ENCODE measurements around the gene CRAT. TPM values are rescaled to one million over a fixed set of nuclear protein-coding genes. Genes with fewer than 3 reads are reported as not detected.

Gene CRAT
- total RNA-seq, 1 donor from 2014 or later: 13.7 TPM

DNA sequence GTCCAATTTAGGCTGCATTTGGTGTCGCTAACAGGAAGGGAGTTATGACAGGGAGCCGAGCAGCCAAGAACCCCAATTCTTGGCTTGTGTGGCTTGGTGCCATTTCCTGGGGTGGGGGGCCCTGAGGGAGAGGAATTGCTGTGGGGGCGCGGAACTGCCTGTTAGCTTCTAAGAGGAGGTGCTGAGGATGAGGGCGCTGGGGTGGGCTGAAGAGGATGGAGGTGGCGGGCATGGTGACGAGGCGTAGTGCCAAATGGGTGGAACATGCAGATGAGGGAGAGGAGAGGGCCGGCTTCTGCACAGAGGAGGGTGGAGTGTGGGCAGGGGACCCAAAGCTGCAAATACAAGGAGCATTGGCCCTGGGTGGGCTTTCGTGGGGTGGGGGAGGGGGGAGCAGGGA lies 39.5 kb upstream of the CRAT start:
- Histone ChIP-seq H3K27me3 (ENCODE audit: control insufficient read depth, insufficient read depth, low read length) (no peaks in the 10 kb centered on the region), H3K36me3 (ENCODE audit: control insufficient read depth, insufficient read depth, low read length) (peaks cover 12% of the 10 kb centered on the region), H3K4me3 (ENCODE audit: low read depth, low read length) (no peak overlapping the region)
- FAIRE-seq (no peak), DNase-seq (ENCODE audit: low read depth) (no peak)
- no peak for TF ChIP-seq CTCF (IDR thresholded peaks at IDR 0.05; ENCODE audit: insufficient read depth, low read length, severe bottlenecking)

DNA sequence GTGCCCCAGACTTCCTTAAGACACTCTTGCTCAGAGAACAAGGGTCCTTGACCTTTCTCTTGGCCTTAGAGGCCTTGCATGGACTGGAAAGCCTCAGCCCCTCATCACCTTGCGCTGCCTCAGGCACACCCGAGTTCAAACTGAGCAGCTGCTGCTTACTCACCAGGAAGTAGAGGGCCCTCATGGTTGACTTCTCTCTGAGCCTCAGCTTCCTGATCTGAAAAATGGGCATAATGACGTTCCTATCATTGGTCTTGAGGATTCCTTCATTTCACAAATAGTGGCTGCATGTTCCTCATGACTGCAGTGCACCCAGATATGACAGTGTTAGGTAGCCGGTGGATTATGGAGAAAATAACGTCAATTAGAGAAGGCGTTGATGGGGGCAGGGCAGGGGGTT lies 38.8 kb upstream of the CRAT start:
- FAIRE-seq: no peak
- no peaks in the 10 kb centered on the region for H3K27me3 ChIP-seq (ENCODE audit: control insufficient read depth, insufficient read depth, low read length)
- H3K36me3 ChIP-seq (ENCODE audit: control insufficient read depth, insufficient read depth, low read length): peaks cover 12% of the 10 kb centered on the region
- no peak for TF ChIP-seq CTCF (IDR thresholded peaks at IDR 0.05; ENCODE audit: insufficient read depth, low read length, severe bottlenecking)
- no peak overlapping the region for H3K4me3 ChIP-seq (ENCODE audit: low read depth, low read length)
- no peak for DNase-seq (ENCODE audit: low read depth)

GRCh38 chr9:129148463-129149204 lies 38.0 kb upstream of the CRAT start:
- FAIRE-seq: no peak
- H3K4me3 ChIP-seq (ENCODE audit: low read depth, low read length): no peak overlapping the region
- H3K27me3 ChIP-seq (ENCODE audit: control insufficient read depth, insufficient read depth, low read length): no peaks in the 10 kb centered on the region
- peaks cover 14% of the 10 kb centered on the region for H3K36me3 ChIP-seq (ENCODE audit: control insufficient read depth, insufficient read depth, low read length)
- TF ChIP-seq CTCF (IDR thresholded peaks at IDR 0.05; ENCODE audit: insufficient read depth, low read length, severe bottlenecking): no peak
- DNase-seq (ENCODE audit: low read depth): no peak

- no peak for DNase-seq (ENCODE audit: low read depth)
- Histone ChIP-seq H3K4me3 (ENCODE audit: low read depth, low read length) (no peak overlapping the region), H3K36me3 (ENCODE audit: control insufficient read depth, insufficient read depth, low read length) (peaks cover 22% of the 10 kb centered on the region), H3K27me3 (ENCODE audit: control insufficient read depth, insufficient read depth, low read length) (no peaks in the 10 kb centered on the region)
- FAIRE-seq: no peak
- no peak for TF ChIP-seq CTCF (IDR thresholded peaks at IDR 0.05; ENCODE audit: insufficient read depth, low read length, severe bottlenecking)
Observed at GRCh38 chr9:129146441-129146941, 35.9 kb upstream of the CRAT start.

DNA sequence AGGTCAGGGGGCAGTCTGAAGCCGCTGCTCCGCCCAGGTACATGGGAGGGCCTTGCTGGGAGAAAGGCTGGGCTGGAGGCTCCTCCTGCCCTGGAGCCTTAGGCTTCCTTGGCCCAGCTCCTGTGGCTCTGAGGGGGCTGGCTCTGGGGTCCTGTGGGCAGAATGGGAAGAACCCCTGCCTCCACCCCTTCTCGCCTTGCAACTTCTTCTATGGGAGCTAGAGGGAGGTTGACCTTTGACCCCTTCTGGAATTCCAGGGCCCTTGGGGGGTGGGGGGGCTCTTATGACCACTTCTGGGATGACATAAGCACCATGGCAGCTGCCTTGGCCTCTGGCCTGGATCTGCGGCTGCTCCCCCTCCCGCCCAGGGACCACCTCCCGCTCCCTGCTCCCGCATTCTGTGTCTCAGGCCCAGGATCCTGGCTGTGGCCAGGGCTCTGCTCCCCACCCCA lies 35.3 kb upstream of the CRAT start:
- FAIRE-seq: no peak
- H3K27me3 ChIP-seq (ENCODE audit: control insufficient read depth, insufficient read depth, low read length): no peaks in the 10 kb centered on the region
- TF ChIP-seq CTCF (IDR thresholded peaks at IDR 0.05; ENCODE audit: insufficient read depth, low read length, severe bottlenecking): no peak
- H3K36me3 ChIP-seq (ENCODE audit: control insufficient read depth, insufficient read depth, low read length): peaks cover 22% of the 10 kb centered on the region
- H3K4me3 ChIP-seq (ENCODE audit: low read depth, low read length): no peak overlapping the region
- DNase-seq (ENCODE audit: low read depth): no peak
